GM23248 (cell line): Measurements from ENCODE around the gene C10orf62.

Source experiments
- EZH2 ChIP-seq: fragments of 200-600 bp; sonication (generic); IDR thresholded peaks from 2 replicates; pipeline ENCODE4 v1.6.1; 2018; ENCODE audit warnings: antibody characterized with exemption, mild to moderate bottlenecking; ENCODE audit not compliant: insufficient read depth, poor library complexity, severe bottlenecking
- EZH2phosphoT487 ChIP-seq: fragments of 200-600 bp; sonication (generic); IDR thresholded peaks from 2 replicates; pipeline ENCODE4 v1.6.1; 2018; ENCODE audit warnings: antibody characterized with exemption, moderate library complexity, mild to moderate bottlenecking, low read depth; ENCODE audit not compliant: insufficient read depth

- no peak for TF ChIP-seq EZH2
- no peak for TF ChIP-seq EZH2phosphoT487
These were observed 1.4 kb downstream of the C10orf62 start for GRCh38 chr10:97590748-97591495.
